Measurements from ENCODE around the gene AP2A1. TPM values are rescaled to one million over a fixed set of nuclear protein-coding genes. Genes with fewer than 3 reads are reported as not detected.

AP2A1 gene
- total RNA-seq, 2 experiments from 2014 or later, result 78.0 to 79.2 TPM

GRCh38 chr19:49851456-49852259, 84.9 kb downstream of the AP2A1 start:
- ChIA-PET CTCF (no interaction called here), POLR2A (interaction anchor here (1.2 to 2.3 kb wide), 8 partner anchors 9 to 175 kb away, joined by 3 to 48 read pairs (median 9); partner anchors contain the start of genes AKT1S1, FUZ, MED25 and PNKP)
- Mint-ChIP-seq H3K27ac (peak overlapping the region; percentile 58), H3K4me1 (peaks cover 41% of the 10 kb centered on the region), H3K4me3 (peak overlapping the region; percentile 76), H3K36me3 (ENCODE audit: low read depth) (peaks cover 10% of the 10 kb centered on the region), H3K9me3 (peaks cover 5% of the 10 kb centered on the region), H3K27me3 (peaks cover 15% of the 10 kb centered on the region)
- DNase-seq, result no peak

- DNase-seq, result no peak
- peak overlapping the region; percentile 76 for H3K4me3 Mint-ChIP-seq
- peak overlapping the region; percentile 58 for H3K27ac Mint-ChIP-seq
- H3K4me1 Mint-ChIP-seq, result peaks cover 39% of the 10 kb centered on the region
- ChIA-PET CTCF (interaction anchor here (0.9 kb wide), 1 partner anchor 17 kb away, joined by 5 read pairs; no protein-coding TSS in a partner anchor), POLR2A (no interaction called here)
- H3K27me3 Mint-ChIP-seq, result peaks cover 12% of the 10 kb centered on the region
- H3K9me3 Mint-ChIP-seq, result peaks cover 5% of the 10 kb centered on the region
- peaks cover 10% of the 10 kb centered on the region for H3K36me3 Mint-ChIP-seq (ENCODE audit: low read depth)
Measured at GRCh38 chr19:49852631-49853126, 85.9 kb downstream of the AP2A1 start.

- Mint-ChIP-seq H3K4me3 (no peak overlapping the region), H3K27ac (no peak overlapping the region), H3K9me3 (peaks cover 5% of the 10 kb centered on the region), H3K36me3 (ENCODE audit: low read depth) (peaks cover 11% of the 10 kb centered on the region), H3K4me1 (peaks cover 28% of the 10 kb centered on the region), H3K27me3 (peaks cover 11% of the 10 kb centered on the region)
- no peak for DNase-seq
- ChIA-PET CTCF (no interaction called here), POLR2A (interaction anchor here (1.0 to 1.6 kb wide), 2 partner anchors 10 to 57 kb away, joined by 3 read pairs; no protein-coding TSS in a partner anchor)
Measured at GRCh38 chr19:49853852-49854377, 87.1 kb downstream of the AP2A1 start.

- no peak overlapping the region for H3K4me3 Mint-ChIP-seq
- H3K4me1 Mint-ChIP-seq, result peaks cover 23% of the 10 kb centered on the region
- peaks cover 3% of the 10 kb centered on the region for H3K9me3 Mint-ChIP-seq
- H3K27me3 Mint-ChIP-seq, result peaks cover 9% of the 10 kb centered on the region
- H3K27ac Mint-ChIP-seq, result no peak overlapping the region
- POLR2A ChIA-PET, result interaction anchor here (1.0 to 1.9 kb wide), 3 partner anchors 9 to 57 kb away, joined by 3 to 7 read pairs (median 3); no protein-coding TSS in a partner anchor
- CTCF ChIA-PET, result no interaction called here
- no peak for DNase-seq
- peaks cover 10% of the 10 kb centered on the region for H3K36me3 Mint-ChIP-seq (ENCODE audit: low read depth)
Measured at GRCh38 chr19:49854378-49855263, 87.8 kb downstream of the AP2A1 start.

- Mint-ChIP-seq H3K4me1 (peaks cover 17% of the 10 kb centered on the region), H3K4me3 (no peak overlapping the region), H3K27ac (peak overlapping the region; percentile 32), H3K27me3 (peaks cover 9% of the 10 kb centered on the region), H3K9me3 (no peaks in the 10 kb centered on the region), H3K36me3 (ENCODE audit: low read depth) (peaks cover 6% of the 10 kb centered on the region)
- CTCF ChIA-PET, result no interaction called here
- POLR2A ChIA-PET, result interaction anchor here (1.9 kb wide), 1 partner anchor 10 kb away, joined by 7 read pairs; no protein-coding TSS in a partner anchor
- DNase-seq, result no peak
Measured at GRCh38 chr19:49855277-49855675, 88.5 kb downstream of the AP2A1 start.

- DNase-seq, result no peak
- no peak overlapping the region for H3K27ac Mint-ChIP-seq
- POLR2A ChIA-PET, result interaction anchor here (1.9 kb wide), 1 partner anchor 9 kb away, joined by 7 read pairs; no protein-coding TSS in a partner anchor
Measured at GRCh38 chr19:49855676-49856573, 89.1 kb downstream of the AP2A1 start.

GRCh38 chr19:49856574-49857021, 89.8 kb downstream of the AP2A1 start:
- ChIA-PET CTCF (no interaction called here), POLR2A (no interaction called here)
- H3K27ac Mint-ChIP-seq, result no peak overlapping the region
- no peaks in the 10 kb centered on the region for H3K9me3 Mint-ChIP-seq
- H3K27me3 Mint-ChIP-seq, result peaks cover 9% of the 10 kb centered on the region
- DNase-seq, result no peak
- peaks cover 15% of the 10 kb centered on the region for H3K36me3 Mint-ChIP-seq (ENCODE audit: low read depth)
- peaks cover 15% of the 10 kb centered on the region for H3K4me1 Mint-ChIP-seq
- no peak overlapping the region for H3K4me3 Mint-ChIP-seq

More at GRCh38 chr19:49855676-49856573, 89.1 kb downstream of the AP2A1 start:
- Mint-ChIP-seq H3K36me3 (ENCODE audit: low read depth) (peaks cover 12% of the 10 kb centered on the region), H3K27me3 (peaks cover 9% of the 10 kb centered on the region), H3K9me3 (no peaks in the 10 kb centered on the region), H3K4me1 (peaks cover 15% of the 10 kb centered on the region), H3K4me3 (no peak overlapping the region)
- CTCF ChIA-PET, result no interaction called here

Other genes with a start within 250 kb of the AP2A1 start
- 1 to 10 TPM; 1.8 to 2.0 TPM for gene RCN3, start 239.0 kb upstream of the AP2A1 start, total RNA-seq
- 100 to 1,000 TPM; 162 to 163 TPM for gene NOSIP, start 186.4 kb upstream of the AP2A1 start, total RNA-seq
- 1 to 10 TPM; 1.0 to 1.1 TPM for gene PRRG2, start 185.7 kb upstream of the AP2A1 start, total RNA-seq
- 10 to 100 TPM; 33.0 to 36.2 TPM for gene PRR12, start 175.8 kb upstream of the AP2A1 start, total RNA-seq
- 10 to 100 TPM; 17.8 to 18.1 TPM for gene RRAS, start 126.9 kb upstream of the AP2A1 start, total RNA-seq
- gene SCAF1, start 124.8 kb upstream of the AP2A1 start, total RNA-seq, result 10 to 100 TPM; 65.3 to 66.4 TPM
- gene IRF3, start 101.1 kb upstream of the AP2A1 start, total RNA-seq, result 100 to 1,000 TPM; 163 to 174 TPM
- gene BCL2L12, start 101.1 kb upstream of the AP2A1 start, total RNA-seq, result 10 to 100 TPM; 71.2 to 74.3 TPM
- gene PRMT1, start 89.7 kb upstream of the AP2A1 start, total RNA-seq, result 100 to 1,000 TPM; 103 to 108 TPM
- 1 to 10 TPM; 2.6 to 2.9 TPM for gene ADM5, start 77.4 kb upstream of the AP2A1 start, total RNA-seq
- 1 to 10 TPM; 1.9 to 2.9 TPM for gene CPT1C, start 75.9 kb upstream of the AP2A1 start, total RNA-seq
- under 1 TPM; 0.63 to 0.86 TPM for gene TSKS, start 3.7 kb upstream of the AP2A1 start, total RNA-seq
- 10 to 100 TPM; 13.7 to 13.9 TPM for gene FUZ, start 46.3 kb downstream of the AP2A1 start, total RNA-seq
- gene MED25, start 51.3 kb downstream of the AP2A1 start, total RNA-seq, result 10 to 100 TPM; 65.3 to 67.9 TPM
- gene PTOV1, start 84.2 kb downstream of the AP2A1 start, total RNA-seq, result 10 to 100 TPM; 69.3 to 71.7 TPM
- gene PNKP, start 100.6 kb downstream of the AP2A1 start, total RNA-seq, result 100 to 1,000 TPM; 121 to 129 TPM
- gene AKT1S1, start 110.4 kb downstream of the AP2A1 start, total RNA-seq, result 10 to 100 TPM; 20.2 to 23.0 TPM
- 10 to 100 TPM; 42.3 to 47.6 TPM for gene TBC1D17, start 110.7 kb downstream of the AP2A1 start, total RNA-seq
- gene IL4I1, start 129.9 kb downstream of the AP2A1 start, total RNA-seq, result 10 to 100 TPM; 25.7 to 26.4 TPM
- 10 to 100 TPM; 19.6 to 20.0 TPM for gene ATF5, start 162.2 kb downstream of the AP2A1 start, total RNA-seq
- 100 to 1,000 TPM; 113 to 114 TPM for gene NUP62, start 162.5 kb downstream of the AP2A1 start, total RNA-seq
- not detected for gene SIGLEC11, start 194.2 kb downstream of the AP2A1 start, total RNA-seq